ENCODE data around the gene B3GALNT2.

- TF ChIP-seq CTCF (conservative IDR thresholded peaks at IDR 0.05 in 1 of 2, IDR thresholded peaks at IDR 0.05 in 1 of 2; ENCODE audit: extremely low read depth in 1 of 2, insufficient read depth in 1 of 2, low read depth in 1 of 2, low read length in 2 of 2) (no peak), EZH2 (IDR thresholded peaks at IDR 0.05; ENCODE audit: borderline replicate concordance, low read length) (no peak)
Measured at GRCh38 chr1:235485558-235485957, 18.7 kb downstream of the B3GALNT2 start.
